Urinary bladder (tissue), 4 donors: ENCODE results near the gene THEMIS. TPM values are rescaled to one million over a fixed set of nuclear protein-coding genes. Genes with fewer than 3 reads are reported as not detected.

ENCODE experiments used
- DNase-seq: peaks from one replicate; pipeline ENCODE4 v3.0.0-alpha.2; 2015; ENCODE audit errors: extremely low spot score
- H3K27ac ChIP-seq: one replicate; pipeline ENCODE4 v1.5.1; 2013; ENCODE audit warnings: low read depth, mild to moderate bottlenecking, moderate library complexity
- H3K36me3 ChIP-seq: one replicate; pipeline ENCODE4 v1.6.1; 2013; ENCODE audit warnings: mild to moderate bottlenecking, moderate library complexity; ENCODE audit not compliant: insufficient read depth
- H3K4me1 ChIP-seq: one replicate; pipeline ENCODE4 v1.6.1; 2013; ENCODE audit warnings: mild to moderate bottlenecking, moderate library complexity; ENCODE audit not compliant: insufficient read depth
- H3K4me3 ChIP-seq: one replicate; pipeline ENCODE4 v1.5.1; 2013; ENCODE audit warnings: low read depth, low read length
- whole genome bisulfite sequencing: extraction: QIAGEN DNeasy Blood & Tissue Kit; methylation state at CpG from one replicate; pipeline ENCODE4 v1.1.7; 2013; 5-methylcytosine and 5-hydroxymethylcytosine counted together
- polyA plus RNA-seq: library from polyadenylated mRNA; stranded (reverse); fragments of 200-250 nt; gene quantifications from one replicate; pipeline ENCODE4 v1.2.3, GENCODE V29; 2013
- total RNA-seq: library from RNA; depleted of rRNA; stranded (reverse); fragments of >200 nt; gene quantifications from one replicate; pipeline ENCODE4 v1.2.3, GENCODE V29; 2014
- donor health status: healthy with polysubstance abuse.
- donor health status: healthy.

The THEMIS gene
- total and polyA plus RNA-seq, 2 donors = 0.15 to 0.26 TPM

GRCh38 chr6:127924440-127924839, 23.6 kb upstream of the THEMIS start:
- H3K27ac ChIP-seq = no peak overlapping the region
- H3K4me3 ChIP-seq = no peak overlapping the region
- no peaks in the 10 kb centered on the region for H3K36me3 ChIP-seq
- 81% methylated on average over 2 of the region's 2 CpGs for WGBS
- DNase-seq = no peak
- H3K4me1 ChIP-seq = no peaks in the 10 kb centered on the region

GRCh38 chr6:127924031-127924430, 23.2 kb upstream of the THEMIS start:
- H3K36me3 ChIP-seq = no peaks in the 10 kb centered on the region
- no peaks in the 10 kb centered on the region for H3K4me1 ChIP-seq
- no peak overlapping the region for H3K27ac ChIP-seq
- no peak overlapping the region for H3K4me3 ChIP-seq
- no peak for DNase-seq

GRCh38 chr6:127923135-127923534, 22.3 kb upstream of the THEMIS start:
- Histone ChIP-seq H3K4me3 (no peak overlapping the region), H3K27ac (no peak overlapping the region), H3K36me3 (no peaks in the 10 kb centered on the region), H3K4me1 (no peaks in the 10 kb centered on the region)
- no peak for DNase-seq
- WGBS = 90% methylated on average over 2 of the region's 2 CpGs

GRCh38 chr6:127921982-127922381, 21.1 kb upstream of the THEMIS start:
- H3K36me3 ChIP-seq = no peaks in the 10 kb centered on the region

GRCh38 chr6:127920804-127921203, 19.9 kb upstream of the THEMIS start:
- WGBS = 65% methylated on average over 3 of the region's 3 CpGs
- no peak overlapping the region for H3K4me3 ChIP-seq
- no peak overlapping the region for H3K27ac ChIP-seq
- no peaks in the 10 kb centered on the region for H3K36me3 ChIP-seq
- DNase-seq = no peak
- H3K4me1 ChIP-seq = no peaks in the 10 kb centered on the region

More at GRCh38 chr6:127921982-127922381, 21.1 kb upstream of the THEMIS start:
- DNase-seq = no peak
- Histone ChIP-seq H3K27ac (no peak overlapping the region), H3K4me3 (no peak overlapping the region), H3K4me1 (no peaks in the 10 kb centered on the region)
- 92% methylated on average over 6 of the region's 6 CpGs for WGBS

GRCh38 chr6:127918506-127919427, 17.9 kb upstream of the THEMIS start:
- no peak overlapping the region for H3K27ac ChIP-seq
- no peaks in the 10 kb centered on the region for H3K36me3 ChIP-seq
- H3K4me1 ChIP-seq = no peaks in the 10 kb centered on the region
- 64% methylated on average over 3 of the region's 3 CpGs for WGBS
- H3K4me3 ChIP-seq = no peak overlapping the region
- DNase-seq = no peak

- DNase-seq = no peak
- WGBS = 88% methylated on average over 1 of the region's 1 CpG
- Histone ChIP-seq H3K4me3 (peak overlapping the region; percentile 28), H3K27ac (no peak overlapping the region), H3K4me1 (no peaks in the 10 kb centered on the region), H3K36me3 (no peaks in the 10 kb centered on the region)
Measured at GRCh38 chr6:127917766-127918165, 16.9 kb upstream of the THEMIS start.

GRCh38 chr6:127914240-127914639, 13.4 kb upstream of the THEMIS start:
- Histone ChIP-seq H3K4me1 (no peaks in the 10 kb centered on the region), H3K36me3 (no peaks in the 10 kb centered on the region), H3K4me3 (no peak overlapping the region), H3K27ac (no peak overlapping the region)
- 88% methylated on average over 3 of the region's 3 CpGs for WGBS
- no peak for DNase-seq

- WGBS = 47% methylated on average over 3 of the region's 3 CpGs
- no peak for DNase-seq
- no peak overlapping the region for H3K27ac ChIP-seq
- no peaks in the 10 kb centered on the region for H3K4me1 ChIP-seq
- H3K36me3 ChIP-seq = no peaks in the 10 kb centered on the region
- H3K4me3 ChIP-seq = no peak overlapping the region
Measured at GRCh38 chr6:127912914-127913313, 12.1 kb upstream of the THEMIS start.

GRCh38 chr6:127907960-127908640, 7.2 kb upstream of the THEMIS start:
- 92% methylated on average over 7 of the region's 7 CpGs for WGBS
- Histone ChIP-seq H3K36me3 (no peaks in the 10 kb centered on the region), H3K4me3 (no peak overlapping the region), H3K27ac (no peak overlapping the region), H3K4me1 (no peaks in the 10 kb centered on the region)
- no peak for DNase-seq

- no peak overlapping the region for H3K27ac ChIP-seq
- no peaks in the 10 kb centered on the region for H3K36me3 ChIP-seq
- H3K4me1 ChIP-seq = no peaks in the 10 kb centered on the region
Measured at GRCh38 chr6:127904160-127904559, 3.3 kb upstream of the THEMIS start.

GRCh38 chr6:127902933-127903332, 2.1 kb upstream of the THEMIS start:
- no peak for DNase-seq
- Histone ChIP-seq H3K27ac (no peak overlapping the region), H3K36me3 (no peaks in the 10 kb centered on the region), H3K4me3 (no peak overlapping the region), H3K4me1 (no peaks in the 10 kb centered on the region)
- WGBS = 89% methylated on average over 8 of the region's 8 CpGs

More at GRCh38 chr6:127904160-127904559, 3.3 kb upstream of the THEMIS start:
- DNase-seq = no peak
- H3K4me3 ChIP-seq = no peak overlapping the region

- H3K4me3 ChIP-seq = no peak overlapping the region
- H3K4me1 ChIP-seq = no peaks in the 10 kb centered on the region
- DNase-seq = no peak
- H3K36me3 ChIP-seq = no peaks in the 10 kb centered on the region
- WGBS = 81% methylated on average over 2 of the region's 2 CpGs
- no peak overlapping the region for H3K27ac ChIP-seq
Measured at GRCh38 chr6:127897484-127897883, 3.4 kb downstream of the THEMIS start.

- DNase-seq = no peak
- Histone ChIP-seq H3K4me1 (no peaks in the 10 kb centered on the region), H3K36me3 (no peaks in the 10 kb centered on the region), H3K27ac (no peak overlapping the region), H3K4me3 (no peak overlapping the region)
- WGBS = 74% methylated on average over 1 of the region's 1 CpG
Measured at GRCh38 chr6:127894051-127894450, 6.8 kb downstream of the THEMIS start.
